Cerebellar nuclear complex (tissue), 1 donor: ENCODE data around the gene XKR3.
"Not testable (repeated sequence)": the region's sequence is repeated elsewhere in the genome, so short reads cannot be mapped to it uniquely, and the experiment has no call there.

Source experiments
- DNase-seq, 2 experiments: peaks; one replicate each; lab custom pipeline; 2025; lab: John Stamatoyannopoulos, UW

XKR3 gene

DNA sequence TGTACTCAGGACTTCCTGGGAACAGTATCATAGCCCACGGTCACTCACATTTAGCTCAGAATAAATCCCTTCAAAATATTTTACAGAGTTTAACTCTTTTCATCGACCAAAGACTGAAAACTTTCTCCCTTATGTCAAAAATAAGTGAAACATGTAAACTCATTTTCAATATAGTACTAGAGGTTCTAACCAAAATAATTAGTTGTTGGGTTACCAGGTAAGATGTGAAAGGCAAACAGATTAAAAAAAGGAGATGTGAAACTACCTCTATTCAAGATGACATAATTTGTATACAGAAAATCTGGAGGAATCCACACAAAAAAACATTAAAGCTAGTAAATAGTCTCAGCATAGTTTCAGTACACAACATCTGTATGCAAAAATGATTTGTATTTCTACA lies 20.3 kb downstream of the XKR3 start:
- no peak for DNase-seq

DNA sequence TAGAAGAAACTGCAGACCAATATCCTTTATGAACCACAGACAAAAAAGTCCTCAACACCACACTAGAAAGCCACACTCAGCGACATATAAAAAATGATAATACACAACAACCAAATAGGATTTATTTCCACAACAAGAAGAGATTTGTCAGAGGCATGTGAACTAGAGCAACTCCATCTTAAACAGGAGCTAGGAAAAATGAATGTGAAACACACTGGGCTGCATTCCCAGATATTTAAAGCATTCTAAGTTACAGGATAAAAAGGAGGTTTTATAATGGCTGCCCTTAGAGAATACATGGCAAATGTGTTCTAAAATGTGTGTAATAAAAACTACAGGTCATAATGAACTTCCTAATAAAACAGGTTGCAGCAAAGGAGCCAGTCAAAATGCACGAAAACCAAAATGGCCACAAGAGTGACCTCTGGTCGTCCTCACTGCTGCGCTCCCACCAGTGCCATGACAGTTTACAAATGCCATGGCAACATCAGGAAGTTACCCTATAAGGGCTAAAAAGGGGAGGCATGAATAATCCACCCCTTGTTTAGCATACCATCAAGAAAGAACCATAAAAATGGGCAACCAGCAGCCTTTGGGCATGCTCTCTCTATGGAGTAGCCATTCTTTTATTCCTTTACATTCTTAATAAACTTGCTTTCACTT lies 21.8 kb downstream of the XKR3 start:
- no peak for DNase-seq

DNA sequence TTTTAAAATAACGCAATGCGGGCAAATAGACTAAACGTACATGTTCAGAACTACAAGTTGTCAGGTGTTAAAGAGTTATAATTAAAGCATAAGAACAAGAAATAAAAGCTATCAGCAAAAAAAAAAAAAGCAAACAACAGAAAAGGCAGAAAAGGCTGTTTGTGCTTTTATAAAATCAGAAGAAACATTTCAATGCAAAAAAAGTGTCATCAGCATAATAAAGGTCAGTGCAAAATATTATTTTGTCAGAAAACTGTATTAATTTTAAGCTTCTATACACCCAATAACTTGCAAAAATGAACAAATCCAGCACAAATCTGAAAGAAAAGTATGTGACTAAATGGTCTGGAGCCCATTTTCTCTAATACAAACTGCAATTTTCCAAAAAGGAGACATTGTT lies 23.6 kb downstream of the XKR3 start:
- no peak for DNase-seq

DNA sequence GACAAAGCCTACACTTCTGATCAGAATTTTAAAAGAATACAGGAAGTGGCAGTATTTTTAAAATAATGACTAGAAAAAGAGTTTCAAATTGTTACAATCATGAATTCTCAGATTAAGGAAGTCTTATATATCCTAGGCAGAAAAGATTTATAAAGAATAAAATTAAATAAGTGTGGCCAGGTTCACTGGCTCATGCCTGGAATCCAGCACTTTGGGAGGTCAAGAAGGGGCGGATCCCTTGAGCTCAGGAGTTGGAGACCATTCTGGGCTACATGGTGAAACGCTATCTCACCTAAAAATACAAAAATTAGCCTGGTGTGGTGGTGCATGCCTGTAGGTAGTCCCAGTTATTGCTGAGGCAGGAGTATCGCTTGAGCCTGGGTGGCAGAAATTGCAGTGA lies 24.1 kb downstream of the XKR3 start:
- no peak for DNase-seq

DNA sequence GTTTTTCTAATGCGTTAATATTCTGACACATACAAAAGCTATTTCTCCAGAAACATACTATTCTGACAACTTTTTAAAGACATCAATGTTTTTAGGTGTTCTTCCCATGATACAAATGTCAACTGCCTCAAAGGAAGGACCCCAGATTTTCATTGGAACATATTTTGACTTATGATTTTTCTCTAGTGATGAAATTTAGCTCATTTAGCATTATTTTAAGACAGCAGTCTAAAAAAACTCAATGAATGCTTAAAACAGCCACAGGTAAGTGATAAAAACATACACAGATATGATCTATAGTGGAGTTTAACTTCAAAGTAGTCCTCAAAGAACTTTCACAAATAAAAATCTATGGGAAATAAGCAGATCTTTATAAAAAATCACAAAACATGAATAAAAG lies 24.9 kb downstream of the XKR3 start:
- DNase-seq: no peak

DNA sequence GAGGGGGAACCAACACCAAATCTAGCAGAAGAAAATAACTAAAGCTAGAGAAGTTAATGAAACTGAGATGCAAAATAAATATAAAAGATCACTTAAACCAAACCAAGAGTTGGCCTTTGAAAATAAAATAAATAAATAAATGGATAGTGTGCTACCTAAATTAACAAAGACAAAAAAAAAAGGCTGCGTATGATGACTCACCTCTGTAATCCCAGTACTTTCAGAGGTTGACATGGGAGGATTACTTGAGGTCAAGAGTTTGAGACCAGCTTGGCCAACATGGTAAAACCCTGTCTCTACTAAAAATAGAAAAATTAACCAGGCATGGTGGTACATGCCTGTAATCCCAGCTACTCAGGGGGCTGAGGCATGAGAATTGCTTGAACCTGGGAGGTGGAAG lies 29.7 kb downstream of the XKR3 start:
- not testable (repeated sequence) for DNase-seq

DNA sequence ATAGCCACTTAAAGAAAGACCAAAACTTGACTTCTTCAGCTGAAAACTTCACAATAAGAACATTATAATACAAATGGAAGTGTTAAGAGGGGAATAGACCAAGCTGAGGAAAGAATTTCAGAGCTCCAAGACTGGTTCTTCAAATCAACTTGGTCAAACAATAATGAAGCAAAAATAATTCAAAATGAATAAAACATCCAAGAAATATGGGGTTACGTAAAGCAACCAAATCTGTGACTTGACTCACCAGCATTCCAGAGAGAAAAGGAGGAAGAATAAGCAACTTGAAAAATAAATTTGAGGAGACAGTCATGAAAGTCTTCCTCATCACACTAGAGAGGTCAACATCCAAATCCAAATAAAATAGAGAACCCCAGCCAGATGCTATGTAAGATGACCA lies 31.4 kb downstream of the XKR3 start:
- DNase-seq: no peak

DNA sequence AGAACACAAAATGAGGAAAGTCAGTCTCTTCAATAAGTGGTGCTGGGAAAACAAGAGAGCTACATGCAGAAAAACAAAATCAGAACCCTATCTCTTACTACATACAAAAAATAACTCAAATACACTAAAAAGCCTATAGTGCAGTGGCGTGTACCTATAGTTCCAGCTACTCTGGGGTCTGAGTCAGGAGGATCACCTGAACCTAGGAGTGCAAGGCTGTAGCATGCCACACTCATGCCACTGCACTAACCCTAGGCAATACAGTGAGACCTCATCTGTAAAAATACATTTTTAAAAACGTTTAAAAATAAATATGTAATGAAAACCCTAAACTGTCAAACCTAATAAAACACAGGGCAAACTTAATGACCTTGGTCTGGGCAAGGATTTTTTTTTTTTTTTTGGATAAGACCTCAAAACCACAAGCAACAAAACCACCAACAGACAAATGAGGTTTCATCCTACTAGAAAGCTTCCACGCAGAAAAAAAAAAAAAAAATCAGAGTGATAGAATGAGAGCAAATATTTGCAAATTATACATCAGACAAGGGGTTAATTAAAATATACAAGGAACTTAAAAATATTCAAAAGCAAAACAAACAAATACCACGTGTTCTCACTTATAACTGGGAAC lies 35.2 kb downstream of the XKR3 start:
- DNase-seq: no peak

DNA sequence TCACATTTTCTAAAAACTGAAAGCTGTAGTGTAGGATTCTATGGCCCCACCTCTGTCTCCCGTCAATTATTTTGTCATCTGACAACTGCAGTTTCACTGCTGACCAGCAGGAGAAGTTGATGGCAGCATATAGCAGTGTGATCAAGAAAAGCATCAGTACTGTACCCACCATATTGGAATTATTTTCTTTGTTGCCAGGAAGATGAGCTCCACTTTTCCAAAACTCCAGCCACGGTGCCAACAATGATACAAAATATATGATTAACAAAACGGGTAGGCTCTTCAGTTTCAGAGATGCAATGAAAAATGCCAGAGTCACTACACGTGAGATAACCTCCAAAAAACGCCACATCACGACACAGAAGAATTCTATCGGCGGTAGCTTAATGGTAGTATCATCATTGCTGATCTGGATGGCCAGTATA lies 41.3 kb downstream of the XKR3 start:
- DNase-seq: no peak

DNA sequence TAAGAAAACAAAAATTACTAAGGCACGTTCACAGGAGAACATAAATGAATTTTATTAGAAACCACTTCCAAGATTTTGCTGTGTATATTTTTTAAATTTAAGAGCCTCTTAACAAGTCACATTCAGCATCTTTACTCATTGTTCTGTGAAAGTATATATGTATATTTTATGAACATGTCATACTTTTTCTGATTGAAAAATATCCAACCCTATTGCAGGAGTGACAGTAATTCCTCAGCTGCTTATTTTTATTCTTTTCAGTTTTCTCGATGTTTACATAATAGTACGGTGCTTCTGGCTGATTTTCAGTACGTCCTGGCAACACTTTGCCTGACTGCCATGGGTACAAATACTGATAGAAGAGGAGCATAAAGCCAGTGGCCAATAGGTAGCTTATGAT lies 41.8 kb downstream of the XKR3 start:
- no peak for DNase-seq

DNA sequence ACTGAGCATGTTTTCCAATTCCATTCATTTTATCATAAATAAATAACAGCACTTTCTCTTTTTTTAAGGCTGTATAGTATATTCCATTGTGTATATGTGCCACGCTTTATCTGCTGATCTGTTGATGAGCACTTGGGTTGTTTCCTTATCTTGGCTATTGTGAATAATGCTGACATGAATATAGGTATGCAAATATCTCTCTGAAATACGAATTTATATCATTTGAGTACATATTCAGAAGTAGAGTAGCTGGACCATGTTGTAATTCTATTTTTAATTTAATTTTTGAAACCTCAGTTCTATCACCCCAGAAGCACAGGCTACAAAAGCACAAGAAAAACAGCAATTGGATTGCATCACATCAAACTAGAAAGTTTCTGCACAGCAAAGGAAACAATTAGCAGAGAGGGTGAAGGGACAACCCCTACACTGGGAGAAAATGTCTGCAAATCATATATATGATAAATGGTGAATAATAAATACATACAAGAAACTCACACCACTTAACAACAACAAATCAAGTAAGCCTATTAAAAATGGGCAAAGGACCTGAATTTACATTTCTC lies 43.4 kb downstream of the XKR3 start:
- DNase-seq: no peak

DNA sequence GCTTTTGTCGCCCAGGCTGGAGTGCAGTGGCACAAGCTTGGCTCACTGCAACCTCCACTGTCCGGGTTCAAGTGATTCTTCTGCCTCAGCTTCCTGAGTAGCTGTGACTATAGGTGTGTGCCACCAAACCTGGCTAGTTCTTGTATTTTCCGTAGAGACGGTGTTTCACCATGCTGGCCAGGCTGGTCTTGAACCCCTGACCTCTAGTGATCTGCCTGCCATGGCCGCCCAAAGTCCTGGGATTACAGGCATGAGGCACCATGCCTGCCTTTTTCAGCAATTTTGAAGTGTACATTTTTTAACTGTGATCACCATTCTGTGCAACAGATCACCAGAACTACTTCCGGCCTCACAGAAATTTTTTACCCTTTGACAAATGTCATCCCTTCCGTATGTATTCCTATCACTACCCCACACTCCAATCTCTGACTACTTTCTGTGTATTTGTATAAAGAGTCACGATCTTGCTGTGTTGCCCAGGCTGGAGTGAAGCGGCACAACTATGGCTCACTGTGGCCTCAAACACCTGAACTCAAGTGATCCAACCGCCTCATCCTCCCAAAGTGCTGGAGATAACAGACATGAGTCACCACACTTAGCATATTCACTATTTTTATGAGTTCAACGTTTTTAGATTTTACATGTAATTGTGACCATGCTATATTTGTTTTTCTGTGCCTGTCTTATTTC lies 44.0 kb downstream of the XKR3 start:
- no peak for DNase-seq

DNA sequence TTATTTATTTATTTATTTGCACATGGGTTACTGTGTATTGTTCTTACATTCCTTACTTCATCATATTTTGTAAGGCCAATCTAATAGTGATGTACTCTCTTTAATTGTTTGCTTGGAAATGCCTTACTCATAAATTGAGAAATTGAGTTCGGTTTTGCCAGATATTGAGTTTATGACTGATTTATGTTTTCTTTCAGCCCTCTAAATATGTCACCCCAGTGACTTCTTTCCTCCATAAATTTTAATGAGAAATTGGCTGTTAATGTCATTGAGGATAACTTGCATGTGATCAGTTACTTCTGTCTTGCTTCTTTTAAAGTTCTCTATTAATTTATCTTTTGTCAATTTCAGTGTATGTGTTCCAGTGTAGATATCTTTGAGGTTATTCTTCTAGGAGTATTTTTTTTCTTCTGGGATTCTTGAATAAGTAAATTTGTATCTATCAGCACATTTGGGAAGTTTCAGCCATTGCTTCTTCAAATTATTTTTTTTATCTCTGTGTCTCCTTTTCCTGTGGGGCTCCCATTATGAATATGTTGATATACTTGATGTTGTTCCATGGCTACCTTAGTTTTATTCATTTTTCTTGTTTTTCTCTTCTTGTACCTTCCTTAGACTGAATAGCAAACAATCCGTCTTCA lies 47.8 kb downstream of the XKR3 start:
- DNase-seq: no peak

DNA sequence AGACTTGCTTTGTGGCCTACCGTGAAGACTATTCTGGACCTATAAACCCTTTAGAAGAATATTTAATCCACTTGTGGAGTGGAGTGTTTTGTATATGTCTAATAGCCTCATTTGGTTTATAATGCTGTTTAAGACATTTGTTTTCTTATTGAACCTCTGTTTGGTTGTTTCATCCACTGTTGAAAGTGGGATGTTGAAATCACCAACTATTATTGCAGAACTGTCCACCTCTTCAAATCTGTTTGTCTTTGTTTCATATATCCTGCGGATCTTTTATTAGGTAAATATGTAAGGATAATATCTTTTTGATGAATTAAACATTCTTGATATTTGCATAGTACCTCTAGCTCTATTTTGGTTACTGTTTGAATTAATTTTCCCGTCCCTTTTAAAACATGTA lies 49.1 kb downstream of the XKR3 start:
- no peak for DNase-seq

DNA sequence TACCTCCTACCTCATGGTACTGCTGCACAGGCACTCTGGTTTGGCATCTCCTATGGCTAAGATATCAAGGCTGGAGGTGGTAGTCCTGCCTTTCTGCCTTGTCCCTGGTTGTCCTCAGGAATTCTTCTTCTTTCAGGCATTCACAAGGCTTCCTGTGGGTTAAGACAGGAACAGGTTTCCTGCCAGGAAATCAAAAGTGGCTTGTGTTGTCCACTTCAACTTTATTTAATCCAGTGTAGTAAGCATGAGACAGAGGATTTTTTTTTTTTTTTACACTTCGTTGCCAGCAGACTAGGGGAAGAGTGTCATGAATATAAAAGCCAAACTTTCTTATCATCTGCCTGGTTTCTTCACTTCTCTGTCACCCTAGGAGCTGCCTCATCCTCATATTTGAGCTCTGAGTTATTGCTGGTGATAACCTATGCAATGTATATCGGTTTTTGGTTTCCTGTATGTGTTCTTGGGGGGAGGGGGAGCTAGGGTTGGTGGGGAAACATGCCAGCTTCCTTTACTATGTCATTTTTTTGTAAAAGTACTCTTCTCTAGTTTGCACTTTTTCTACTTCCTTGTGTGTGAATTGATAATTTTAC lies 50.2 kb downstream of the XKR3 start:
- no peak for DNase-seq

DNA sequence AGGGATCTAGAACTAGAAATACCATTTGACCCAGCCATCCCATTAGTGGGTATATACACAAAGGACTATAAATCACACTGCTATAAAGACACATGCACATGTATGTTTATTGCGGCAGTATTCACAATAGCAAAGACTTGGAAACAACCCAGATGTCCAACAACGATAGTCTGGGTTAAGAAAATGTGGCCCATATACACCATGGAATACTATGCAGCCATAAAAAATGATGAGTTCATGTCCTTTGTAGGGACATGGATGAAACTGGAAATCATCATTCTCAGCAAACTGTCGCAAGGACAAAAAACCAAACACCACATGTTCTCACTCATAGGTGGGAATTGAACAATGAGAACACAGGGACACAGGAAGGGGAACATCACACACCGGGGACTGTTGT lies 53.6 kb downstream of the XKR3 start:
- DNase-seq: not testable (repeated sequence)

DNA sequence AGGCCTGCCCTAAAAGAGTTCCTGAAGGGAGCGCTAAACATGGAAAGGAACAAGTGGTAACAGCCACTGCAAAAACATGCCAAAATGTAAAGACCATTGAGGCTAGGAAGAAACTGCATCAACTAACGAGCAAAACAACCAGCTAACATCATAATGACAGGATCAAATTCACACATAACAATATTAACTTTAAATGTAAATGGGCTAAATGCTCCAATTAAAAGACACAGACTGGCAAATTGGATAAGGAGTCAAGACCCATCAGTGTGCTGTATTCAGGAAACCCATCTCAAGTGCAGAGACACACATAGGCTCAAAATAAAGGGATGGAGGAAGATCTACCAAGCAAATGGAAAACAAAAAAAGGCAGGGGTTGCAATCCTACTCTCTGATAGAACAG lies 57.3 kb downstream of the XKR3 start:
- not testable (repeated sequence) for DNase-seq

DNA sequence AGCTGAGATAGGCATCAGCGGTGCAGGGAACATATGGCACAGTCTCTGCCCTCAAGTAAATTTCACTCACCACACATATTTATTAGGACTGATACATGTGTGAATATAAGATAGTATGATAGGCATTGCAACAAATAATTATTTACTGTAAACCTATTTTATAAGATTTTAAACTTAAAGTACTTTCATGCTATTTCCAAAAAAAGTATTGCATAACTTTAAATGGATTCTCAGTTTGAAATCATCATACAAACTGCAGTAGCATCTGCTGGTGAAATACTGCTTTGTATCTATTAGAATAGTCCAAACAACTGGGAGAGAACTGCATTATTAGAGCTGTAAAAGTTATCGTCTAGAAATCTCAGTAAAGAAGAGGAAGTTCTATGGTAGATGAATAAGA lies 63.0 kb downstream of the XKR3 start:
- not testable (repeated sequence) for DNase-seq

DNA sequence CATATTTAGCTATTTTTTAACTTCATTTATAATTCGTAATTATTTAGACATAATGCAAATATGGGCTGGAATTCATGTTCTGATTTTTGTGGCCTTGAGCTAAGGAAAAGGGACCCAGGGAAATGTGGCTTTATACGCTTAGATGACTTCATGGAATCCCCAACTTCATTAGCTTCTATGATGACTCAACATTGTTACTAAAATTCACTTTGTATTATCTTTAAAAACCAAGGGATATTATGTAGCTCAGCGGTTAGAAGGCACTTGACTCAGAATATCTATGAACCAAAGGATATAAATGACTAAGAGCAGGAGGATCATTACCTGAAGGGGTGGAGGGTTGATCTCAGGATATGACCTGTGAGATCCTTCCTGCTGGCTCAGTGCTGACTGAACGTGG lies 64.8 kb downstream of the XKR3 start:
- DNase-seq: not testable (repeated sequence)

DNA sequence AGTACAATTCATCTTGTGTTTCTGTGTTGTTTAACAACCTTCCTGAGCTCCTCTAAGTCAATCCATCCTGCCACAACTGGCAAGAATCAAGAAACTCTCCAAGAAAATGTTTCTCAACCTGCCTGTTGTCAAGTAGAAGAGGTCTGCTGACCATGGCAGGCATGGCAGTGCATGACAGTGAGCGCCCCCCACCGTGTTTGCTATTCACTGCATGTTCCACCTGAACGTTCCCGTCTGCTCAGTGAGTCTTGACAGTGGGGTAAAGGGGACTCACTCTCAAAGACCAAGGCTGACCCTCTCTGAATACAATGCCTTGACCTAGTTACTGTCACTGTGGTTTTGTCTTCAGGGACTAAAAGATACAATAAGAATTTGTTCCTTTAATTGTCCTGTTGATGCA lies 75.9 kb downstream of the XKR3 start:
- DNase-seq: not testable (repeated sequence)

DNA sequence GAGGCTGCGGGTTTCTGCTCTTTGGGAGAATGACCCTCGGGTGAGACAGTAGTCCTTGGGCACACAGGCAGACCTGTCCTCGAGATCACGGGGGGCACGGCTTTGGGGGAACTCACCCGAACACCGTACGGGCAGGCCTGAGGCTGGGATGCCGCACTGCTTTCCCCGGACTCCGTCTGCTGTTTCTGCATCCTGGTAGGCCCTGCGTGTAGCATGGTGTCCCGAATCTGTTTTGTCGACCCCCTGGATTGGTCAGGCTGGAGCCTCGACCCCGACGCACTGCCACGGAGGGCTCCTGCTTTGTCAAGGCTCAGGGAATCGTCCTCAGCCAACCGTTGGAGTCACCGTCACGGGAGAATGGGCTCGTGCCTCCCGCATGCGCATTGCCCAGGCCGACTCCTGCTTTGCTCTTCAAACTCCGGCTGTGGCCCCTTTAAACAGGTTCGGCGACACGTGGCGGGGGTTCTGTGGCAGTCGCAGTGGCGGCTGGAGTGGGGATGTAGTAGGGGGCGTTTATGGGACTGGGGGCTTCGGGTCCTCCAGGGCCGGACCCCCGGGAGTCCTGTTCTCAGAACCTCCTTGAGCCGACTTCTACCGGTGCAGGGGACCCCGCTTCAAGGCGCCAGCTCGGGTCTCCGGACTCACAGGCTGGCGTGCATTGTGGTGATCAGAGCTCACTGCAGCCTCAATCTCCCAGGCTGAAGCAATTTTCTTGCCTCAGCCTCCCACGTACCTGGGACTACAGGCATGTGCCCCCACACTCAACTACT lies 76.9 kb downstream of the XKR3 start:
- DNase-seq: not testable (repeated sequence)
